Right atrium auricular region (tissue), 2 donors: ENCODE data around the gene SPRED2. TPM values are rescaled to one million over a fixed set of nuclear protein-coding genes. Genes with fewer than 3 reads are reported as not detected.

Source experiments
- DNase-seq: peaks from one replicate; pipeline ENCODE4 v3.0.0-alpha.2; 2019; ENCODE audit warnings: low spot score
- H3K27ac ChIP-seq, 2 donors: fragments of 200-600 bp; sonication (generic); 1 replicate in 1 of 2; 2 replicates in 1 of 2; pipeline ENCODE4 v1.5.1; 2016 to 2019
- H3K27me3 ChIP-seq, 2 donors: fragments of 200-600 bp; sonication (generic); one replicate each; pipeline versions ENCODE4 v1.5.1 to v1.6.0; 2017 to 2019
- H3K36me3 ChIP-seq: fragments of 200-600 bp; sonication (generic); one replicate; pipeline ENCODE4 v1.5.1; 2016
- H3K4me1 ChIP-seq, 2 donors: fragments of 200-600 bp; sonication (generic); one replicate each; pipeline versions ENCODE4 v1.5.1 to v1.6.0; 2017 to 2019
- H3K4me3 ChIP-seq, 2 donors: fragments of 200-600 bp; sonication (generic); 1 replicate in 1 of 2; 2 replicates in 1 of 2; pipeline ENCODE4 v1.5.1; 2017 to 2019; ENCODE audit warnings: mild to moderate bottlenecking in 1 of 2, moderate library complexity in 1 of 2
- H3K9me3 ChIP-seq, 2 donors: fragments of 200-600 bp; sonication (generic); one replicate each; pipeline ENCODE4 v1.5.1; 2019
- CTCF ChIP-seq, 2 donors: fragments of 200-600 bp; sonication (generic); IDR thresholded peaks; one replicate each; pipeline ENCODE4 v1.5.1; 2019; ENCODE audit warnings: antibody characterized with exemption in 2 of 2
- total RNA-seq, 2 donors: library from RNA; depleted of rRNA; stranded (reverse); fragments of >200 nt; gene quantifications; one replicate each; pipeline ENCODE4 v1.1.0, GENCODE V29; 2016

The SPRED2 gene
- total RNA-seq, 2 donors from 2014 or later = 14.7 to 17.3 TPM

GRCh38 chr2:65425276-65425675 lies 7.1 kb downstream of the SPRED2 start:
- Histone ChIP-seq H3K27ac (no peak overlapping the region), H3K27me3 (no peaks in the 10 kb centered on the region), H3K4me1 (peaks cover 0 to 58% of the 10 kb centered on the region in 2 donors), H3K4me3 (no peak overlapping the region), H3K9me3 (no peaks in the 10 kb centered on the region), H3K36me3 (no peaks in the 10 kb centered on the region)
- no peak for DNase-seq
- no peak for TF ChIP-seq CTCF (IDR thresholded peaks at IDR 0.05)

GRCh38 chr2:65424391-65424790 lies 8.0 kb downstream of the SPRED2 start:
- peaks cover 0 to 51% of the 10 kb centered on the region in 2 donors for H3K4me1 ChIP-seq

GRCh38 chr2:65421432-65421748 lies 11.0 kb downstream of the SPRED2 start:
- H3K4me1 ChIP-seq = peaks cover 0 to 48% of the 10 kb centered on the region in 2 donors

More at GRCh38 chr2:65424391-65424790, 8.0 kb downstream of the SPRED2 start:
- Histone ChIP-seq H3K36me3 (no peaks in the 10 kb centered on the region), H3K27ac (no peak overlapping the region), H3K9me3 (no peaks in the 10 kb centered on the region), H3K4me3 (no peak overlapping the region), H3K27me3 (no peaks in the 10 kb centered on the region)
- TF ChIP-seq CTCF (IDR thresholded peaks at IDR 0.05) = no peak
- DNase-seq = no peak

DNA sequence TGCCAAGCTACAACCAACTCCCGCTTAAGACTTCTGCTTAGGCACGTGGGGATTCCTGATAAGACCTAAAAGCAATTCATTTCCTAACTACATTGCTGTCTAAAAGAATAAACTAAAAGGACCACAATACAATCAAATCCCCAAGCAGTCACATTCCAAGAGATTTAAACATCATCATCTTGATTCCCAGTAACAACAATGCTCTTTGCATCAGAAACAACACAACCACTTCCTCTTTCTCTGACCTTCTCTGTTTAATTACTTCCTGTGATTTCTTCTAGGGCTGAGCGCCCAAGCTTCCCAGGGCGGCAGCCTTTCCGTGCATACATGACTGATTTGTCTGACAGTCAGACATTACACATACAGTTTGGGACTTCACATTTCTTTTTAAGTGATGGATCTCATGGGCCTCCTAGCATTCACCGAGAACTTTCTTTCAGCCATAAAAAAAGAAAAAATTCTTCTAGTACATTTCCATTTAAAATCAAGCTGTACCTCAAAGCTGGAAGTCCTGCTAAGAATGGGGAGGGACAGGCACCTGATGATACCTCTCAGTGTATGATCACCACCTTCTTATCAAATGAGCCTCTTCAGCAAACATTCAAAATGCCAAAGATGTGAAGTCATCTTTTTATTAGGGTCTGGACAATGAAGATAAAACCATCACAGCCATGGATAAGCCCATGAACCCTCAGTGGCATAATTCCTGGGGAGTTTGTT lies 11.5 kb downstream of the SPRED2 start:
- no peak for DNase-seq
- no peaks in the 10 kb centered on the region for H3K36me3 ChIP-seq
- peaks cover 0 to 43% of the 10 kb centered on the region in 2 donors for H3K4me1 ChIP-seq
- H3K9me3 ChIP-seq = no peaks in the 10 kb centered on the region
- no peaks in the 10 kb centered on the region for H3K27me3 ChIP-seq
- no peak overlapping the region for H3K4me3 ChIP-seq
- no peak for TF ChIP-seq CTCF (IDR thresholded peaks at IDR 0.05)
- H3K27ac ChIP-seq = no peak overlapping the region

More at GRCh38 chr2:65421432-65421748, 11.0 kb downstream of the SPRED2 start:
- no peak for DNase-seq
- H3K4me3 ChIP-seq = no peak overlapping the region
- no peaks in the 10 kb centered on the region for H3K27me3 ChIP-seq
- no peaks in the 10 kb centered on the region for H3K36me3 ChIP-seq
- H3K9me3 ChIP-seq = no peaks in the 10 kb centered on the region
- TF ChIP-seq CTCF (IDR thresholded peaks at IDR 0.05) = no peak
- no peak overlapping the region for H3K27ac ChIP-seq

- H3K27me3 ChIP-seq = no peaks in the 10 kb centered on the region
- H3K9me3 ChIP-seq = no peaks in the 10 kb centered on the region
- no peaks in the 10 kb centered on the region for H3K36me3 ChIP-seq
- H3K4me3 ChIP-seq = no peak overlapping the region
- H3K4me1 ChIP-seq = peaks cover 0 to 39% of the 10 kb centered on the region in 2 donors
- no peak for DNase-seq
- no peak overlapping the region for H3K27ac ChIP-seq
- no peak for TF ChIP-seq CTCF (IDR thresholded peaks at IDR 0.05)
Observed at GRCh38 chr2:65417509-65418085, 14.8 kb downstream of the SPRED2 start.
